Measurements from ENCODE around the gene TEX48. TPM values are rescaled to one million over a fixed set of nuclear protein-coding genes. Genes with fewer than 3 reads are reported as not detected.

TEX48 gene
- total RNA-seq, 2 experiments from 2014 or later, result 0.61 to 1.7 TPM

- ATAC-seq (no peak), DNase-seq (no peak)
- Mint-ChIP-seq H3K27ac (no peak overlapping the region), H3K36me3 (ENCODE audit: low read depth) (peaks cover 72% of the 10 kb centered on the region), H3K9me3 (ENCODE audit: insufficient read depth) (no peaks in the 10 kb centered on the region), H3K4me1 (ENCODE audit: low read depth) (peaks cover 4% of the 10 kb centered on the region), H3K4me3 (no peak overlapping the region), H3K27me3 (ENCODE audit: low read depth) (no peaks in the 10 kb centered on the region)
- POLR2A ChIA-PET, result interaction anchor here (1.7 kb wide), 1 partner anchor 9 kb away, joined by 3 read pairs; no protein-coding TSS in a partner anchor
- CTCF ChIA-PET, result interaction anchor here (2.6 to 4.1 kb wide), 2 partner anchors 10 to 237 kb away, joined by 19 to 21 read pairs; no protein-coding TSS in a partner anchor
These were observed 39.0 kb downstream of the TEX48 start for GRCh38 chr9:114643001-114643400.

DNA sequence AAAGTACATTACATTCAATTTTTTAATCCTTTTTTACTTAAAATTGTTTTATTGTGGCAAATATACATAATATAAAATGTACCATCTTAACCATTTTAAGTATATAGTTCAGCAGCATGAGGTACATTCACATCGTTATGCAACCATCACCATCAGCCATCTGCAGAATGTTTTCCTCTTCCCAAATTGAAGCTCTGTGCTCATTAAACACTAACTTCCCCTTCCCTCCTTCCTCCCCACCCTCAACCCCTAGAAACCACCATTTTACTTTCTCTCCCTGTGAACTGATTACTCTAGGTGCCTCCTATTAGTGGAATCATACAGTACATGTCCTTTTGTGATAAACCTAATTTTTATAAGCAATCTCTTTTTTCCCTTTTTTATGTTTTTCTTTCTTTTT is 40.0 kb downstream of the TEX48 start:
- Mint-ChIP-seq H3K4me3 (no peak overlapping the region), H3K9me3 (ENCODE audit: insufficient read depth) (no peaks in the 10 kb centered on the region), H3K36me3 (ENCODE audit: low read depth) (peaks cover 71% of the 10 kb centered on the region), H3K27me3 (ENCODE audit: low read depth) (no peaks in the 10 kb centered on the region), H3K4me1 (ENCODE audit: low read depth) (peaks cover 4% of the 10 kb centered on the region), H3K27ac (no peak overlapping the region)
- ATAC-seq, result no peak
- POLR2A ChIA-PET, result no interaction called here
- CTCF ChIA-PET, result interaction anchor here (2.4 to 4.9 kb wide), 2 partner anchors 11 to 50 kb away, joined by 10 to 33 read pairs; no protein-coding TSS in a partner anchor
- no peak for DNase-seq

DNA sequence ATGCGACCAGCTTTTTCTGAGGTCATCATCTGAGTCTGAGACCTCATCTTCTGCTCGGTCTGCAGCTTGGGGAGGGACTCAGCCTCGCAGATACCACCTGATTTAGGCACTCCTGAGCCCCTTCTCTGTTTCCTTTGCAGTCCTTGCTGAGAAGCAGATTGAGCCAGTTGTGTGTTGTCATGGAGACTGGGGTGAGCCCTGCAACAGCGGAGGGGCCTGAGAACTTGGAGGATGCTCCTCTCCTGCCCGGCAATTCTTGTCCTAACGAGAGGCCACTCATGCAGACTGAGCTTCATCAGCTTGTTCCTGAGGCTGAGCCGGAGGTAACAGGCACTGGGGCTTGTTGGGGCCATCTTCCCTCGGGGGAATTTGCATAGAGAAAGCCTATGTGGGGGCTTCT is 43.6 kb downstream of the TEX48 start:
- ATAC-seq, result no peak
- Mint-ChIP-seq H3K4me1 (ENCODE audit: low read depth) (peaks cover 4% of the 10 kb centered on the region), H3K27me3 (ENCODE audit: low read depth) (no peaks in the 10 kb centered on the region), H3K4me3 (no peak overlapping the region), H3K27ac (no peak overlapping the region), H3K9me3 (ENCODE audit: insufficient read depth) (no peaks in the 10 kb centered on the region), H3K36me3 (ENCODE audit: low read depth) (peaks cover 59% of the 10 kb centered on the region)
- DNase-seq, result no peak
- CTCF ChIA-PET, result interaction anchor here (1.0 to 4.9 kb wide), 4 partner anchors 10 to 233 kb away, joined by 3 to 33 read pairs (median 4); no protein-coding TSS in a partner anchor
- POLR2A ChIA-PET, result no interaction called here

DNA sequence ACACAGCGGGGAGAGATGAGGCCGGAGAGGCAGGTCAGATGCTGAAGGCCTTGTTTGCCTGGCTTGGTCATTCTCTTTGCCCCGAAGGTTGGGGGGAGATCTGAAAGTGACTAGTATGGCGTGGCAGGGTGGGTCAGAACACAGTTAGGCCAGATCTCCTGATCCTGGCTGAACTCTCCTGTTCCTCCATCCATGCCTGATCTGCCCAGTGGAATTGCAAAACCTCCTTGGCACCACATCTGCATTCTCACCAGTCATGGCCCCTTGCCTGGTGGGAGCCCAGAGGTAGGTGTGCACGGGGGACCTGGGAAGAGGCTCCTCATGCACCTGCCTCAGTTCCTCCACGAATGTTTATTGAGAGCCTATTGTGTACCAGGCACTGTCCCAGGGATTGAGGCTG is 47.6 kb downstream of the TEX48 start:
- DNase-seq (no peak), ATAC-seq (no peak)
- ChIA-PET CTCF (no interaction called here), POLR2A (no interaction called here)
- peaks cover 55% of the 10 kb centered on the region for H3K36me3 Mint-ChIP-seq (ENCODE audit: low read depth)
- H3K27ac Mint-ChIP-seq, result no peak overlapping the region
- H3K4me1 Mint-ChIP-seq (ENCODE audit: low read depth), result no peaks in the 10 kb centered on the region
- H3K9me3 Mint-ChIP-seq (ENCODE audit: insufficient read depth), result no peaks in the 10 kb centered on the region
- H3K4me3 Mint-ChIP-seq, result no peak overlapping the region
- no peaks in the 10 kb centered on the region for H3K27me3 Mint-ChIP-seq (ENCODE audit: low read depth)

- Mint-ChIP-seq H3K9me3 (ENCODE audit: insufficient read depth) (no peaks in the 10 kb centered on the region), H3K36me3 (ENCODE audit: low read depth) (peaks cover 54% of the 10 kb centered on the region), H3K27ac (no peak overlapping the region), H3K4me1 (ENCODE audit: low read depth) (no peaks in the 10 kb centered on the region), H3K27me3 (ENCODE audit: low read depth) (no peaks in the 10 kb centered on the region), H3K4me3 (no peak overlapping the region)
- no peak for ATAC-seq
- no peak for DNase-seq
- CTCF ChIA-PET, result no interaction called here
- POLR2A ChIA-PET, result interaction anchor here (0.7 kb wide), 1 partner anchor 10 kb away, joined by 3 read pairs; no protein-coding TSS in a partner anchor
These were observed 48.4 kb downstream of the TEX48 start for GRCh38 chr9:114633438-114634089.

GRCh38 chr9:114631166-114631565 is 50.8 kb downstream of the TEX48 start:
- peaks cover 57% of the 10 kb centered on the region for H3K36me3 Mint-ChIP-seq (ENCODE audit: low read depth)
- CTCF ChIA-PET, result no interaction called here

GRCh38 chr9:114629563-114630090 is 52.4 kb downstream of the TEX48 start:
- Mint-ChIP-seq H3K4me3 (no peak overlapping the region), H3K27me3 (ENCODE audit: low read depth) (no peaks in the 10 kb centered on the region), H3K9me3 (ENCODE audit: insufficient read depth) (no peaks in the 10 kb centered on the region), H3K36me3 (ENCODE audit: low read depth) (peaks cover 55% of the 10 kb centered on the region), H3K4me1 (ENCODE audit: low read depth) (no peaks in the 10 kb centered on the region), H3K27ac (peak overlapping the region; percentile 43)
- POLR2A ChIA-PET, result no interaction called here
- no peak for DNase-seq
- no peak for ATAC-seq
- CTCF ChIA-PET, result interaction anchor here (0.6 to 3.3 kb wide), 4 partner anchors 24 to 224 kb away, joined by 3 to 15 read pairs (median 4); no protein-coding TSS in a partner anchor

More at GRCh38 chr9:114631166-114631565, 50.8 kb downstream of the TEX48 start:
- DNase-seq (no peak), ATAC-seq (no peak)
- no peak overlapping the region for H3K4me3 Mint-ChIP-seq
- POLR2A ChIA-PET, result no interaction called here
- H3K9me3 Mint-ChIP-seq (ENCODE audit: insufficient read depth), result no peaks in the 10 kb centered on the region
- H3K27me3 Mint-ChIP-seq (ENCODE audit: low read depth), result no peaks in the 10 kb centered on the region
- no peaks in the 10 kb centered on the region for H3K4me1 Mint-ChIP-seq (ENCODE audit: low read depth)
- no peak overlapping the region for H3K27ac Mint-ChIP-seq

DNA sequence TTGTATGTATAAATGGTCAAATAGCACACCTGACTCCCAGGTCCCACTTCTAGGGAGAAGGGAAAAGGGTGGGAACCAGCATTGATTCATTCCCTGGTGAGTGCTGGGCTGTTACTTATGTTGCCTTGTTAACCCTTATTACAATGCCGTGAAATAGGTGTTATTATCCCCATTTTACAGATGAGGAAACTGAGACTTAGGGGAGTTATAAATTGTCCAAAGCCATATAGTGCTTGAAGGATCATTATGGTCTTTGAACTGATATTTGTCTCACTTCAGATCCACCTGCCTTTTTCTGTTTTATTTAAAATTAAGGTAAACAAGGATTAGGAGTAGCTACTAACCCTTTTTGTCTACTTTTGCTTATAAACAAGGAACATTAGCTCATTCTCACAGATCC is 54.4 kb downstream of the TEX48 start:
- Mint-ChIP-seq H3K4me1 (ENCODE audit: low read depth) (no peaks in the 10 kb centered on the region), H3K36me3 (ENCODE audit: low read depth) (peaks cover 53% of the 10 kb centered on the region), H3K27me3 (ENCODE audit: low read depth) (no peaks in the 10 kb centered on the region), H3K9me3 (ENCODE audit: insufficient read depth) (no peaks in the 10 kb centered on the region), H3K4me3 (no peak overlapping the region), H3K27ac (no peak overlapping the region)
- CTCF ChIA-PET, result interaction anchor here (0.7 to 3.3 kb wide), 2 partner anchors 26 to 222 kb away, joined by 3 to 15 read pairs; no protein-coding TSS in a partner anchor
- POLR2A ChIA-PET, result no interaction called here
- ATAC-seq, result no peak
- no peak for DNase-seq

DNA sequence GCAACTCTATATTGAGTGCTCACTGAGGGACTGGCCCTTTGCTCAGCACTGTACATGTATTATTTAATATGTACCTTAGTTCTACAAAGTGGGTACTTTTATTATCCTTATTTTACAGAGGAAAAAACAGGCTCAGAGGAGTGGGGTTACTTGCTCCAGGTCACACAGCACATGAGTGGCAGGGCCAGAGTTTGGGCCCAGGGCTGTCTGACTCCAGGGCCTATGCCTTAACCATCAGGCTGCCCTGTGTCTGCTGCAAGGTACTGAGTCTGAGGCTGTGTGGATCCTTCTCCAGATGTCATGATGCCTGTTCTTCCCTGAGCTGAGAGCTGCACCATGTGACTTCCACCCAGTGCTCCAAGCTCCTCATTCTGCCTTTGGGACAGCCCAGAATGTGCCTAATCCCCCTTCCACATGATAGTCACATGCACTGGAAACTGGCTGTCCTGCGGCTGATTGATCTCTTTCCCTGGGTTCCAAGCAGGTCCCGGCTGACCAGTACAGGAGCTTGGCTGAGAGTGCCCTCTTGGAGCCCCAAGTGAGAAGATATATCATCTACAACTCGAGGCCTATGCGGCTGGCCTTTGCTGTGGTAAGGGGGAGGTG is 55.5 kb downstream of the TEX48 start:
- H3K27ac Mint-ChIP-seq, result no peak overlapping the region
- no peaks in the 10 kb centered on the region for H3K4me1 Mint-ChIP-seq (ENCODE audit: low read depth)
- DNase-seq, result no peak
- H3K36me3 Mint-ChIP-seq (ENCODE audit: low read depth), result peaks cover 60% of the 10 kb centered on the region
- no peak overlapping the region for H3K4me3 Mint-ChIP-seq
- no peaks in the 10 kb centered on the region for H3K9me3 Mint-ChIP-seq (ENCODE audit: insufficient read depth)
- no peak for ATAC-seq
- ChIA-PET CTCF (interaction anchor here (4.8 kb wide), 1 partner anchor 27 kb away, joined by 17 read pairs; no protein-coding TSS in a partner anchor), POLR2A (interaction anchor here (0.5 kb wide), 1 partner anchor 329 kb away, joined by 3 read pairs; no protein-coding TSS in a partner anchor)
- no peaks in the 10 kb centered on the region for H3K27me3 Mint-ChIP-seq (ENCODE audit: low read depth)

- peaks cover 3% of the 10 kb centered on the region for H3K4me1 Mint-ChIP-seq (ENCODE audit: low read depth)
- CTCF ChIA-PET, result interaction anchor here (4.8 kb wide), 1 partner anchor 29 kb away, joined by 17 read pairs; no protein-coding TSS in a partner anchor
- no peak for ATAC-seq
- DNase-seq, result no peak
- POLR2A ChIA-PET, result no interaction called here
- no peaks in the 10 kb centered on the region for H3K9me3 Mint-ChIP-seq (ENCODE audit: insufficient read depth)
- H3K4me3 Mint-ChIP-seq, result no peak overlapping the region
- no peaks in the 10 kb centered on the region for H3K27me3 Mint-ChIP-seq (ENCODE audit: low read depth)
- no peak overlapping the region for H3K27ac Mint-ChIP-seq
- H3K36me3 Mint-ChIP-seq (ENCODE audit: low read depth), result peaks cover 62% of the 10 kb centered on the region
These were observed 57.3 kb downstream of the TEX48 start for GRCh38 chr9:114624677-114625076.

DNA sequence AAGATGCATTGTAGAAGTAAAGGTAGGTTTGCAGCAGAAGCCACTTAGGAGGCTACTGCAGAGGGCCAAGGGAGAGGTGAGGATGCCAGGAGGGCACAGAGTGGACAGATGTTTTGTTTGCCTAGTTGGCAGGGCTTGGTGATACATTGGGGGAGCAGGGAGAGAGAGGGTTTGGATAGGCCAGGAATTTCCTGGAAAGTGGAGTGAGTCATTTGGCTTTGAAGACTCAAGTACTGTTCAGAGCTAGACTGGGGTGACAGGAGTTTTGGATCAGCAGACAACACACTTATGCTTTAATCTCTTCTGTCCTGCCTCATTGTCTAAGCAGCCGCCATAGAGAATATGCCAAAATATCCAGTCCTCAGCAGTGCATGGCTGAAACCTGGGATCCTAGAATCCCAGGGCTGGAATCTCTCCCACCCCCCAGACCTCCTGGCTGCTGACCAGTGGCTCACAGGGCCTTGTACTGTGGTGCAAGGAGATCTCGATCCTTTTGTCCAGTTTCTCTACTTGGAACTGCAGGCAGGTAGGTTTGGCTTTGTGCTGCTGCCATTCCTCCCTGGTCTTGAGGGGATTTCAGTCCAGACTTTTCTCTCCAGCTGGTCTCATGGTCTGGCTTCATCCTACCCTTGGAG is 59.9 kb downstream of the TEX48 start:
- H3K36me3 Mint-ChIP-seq (ENCODE audit: low read depth), result peaks cover 62% of the 10 kb centered on the region
- no peak overlapping the region for H3K4me3 Mint-ChIP-seq

More for the DNA sequence above, 59.9 kb downstream of the TEX48 start:
- no peak for DNase-seq
- Mint-ChIP-seq H3K4me1 (ENCODE audit: low read depth) (peaks cover 15% of the 10 kb centered on the region), H3K27ac (peak overlapping the region; percentile 6), H3K9me3 (ENCODE audit: insufficient read depth) (no peaks in the 10 kb centered on the region), H3K27me3 (ENCODE audit: low read depth) (no peaks in the 10 kb centered on the region)
- ChIA-PET POLR2A (interaction anchor here (1.5 kb wide), 1 partner anchor 35 kb away, joined by 6 read pairs; the partner anchor contains the start of gene ATP6V1G1), CTCF (interaction anchor here (0.8 to 4.8 kb wide), 3 partner anchors 10 to 31 kb away, joined by 3 to 17 read pairs (median 3); no protein-coding TSS in a partner anchor)
- ATAC-seq, result no peak

Data from activated CD8-positive, alpha-beta T cell treated with anti-CD3 and anti-CD28 coated beads, Interleukin-2, amount 10 ng/mL, durations not matched to agents 7 days and 5 days (primary cell).